GM19099 (cell line): ENCODE data around the gene TRPT1.

Experiments used
- POLR2A ChIP-seq: IDR thresholded peaks from 3 replicates; pipeline ENCODE4 v1.6.1; 2011; ENCODE audit warnings: low read depth; ENCODE audit not compliant: insufficient read length; ENCODE audit errors: extremely low read depth

TRPT1 gene

DNA sequence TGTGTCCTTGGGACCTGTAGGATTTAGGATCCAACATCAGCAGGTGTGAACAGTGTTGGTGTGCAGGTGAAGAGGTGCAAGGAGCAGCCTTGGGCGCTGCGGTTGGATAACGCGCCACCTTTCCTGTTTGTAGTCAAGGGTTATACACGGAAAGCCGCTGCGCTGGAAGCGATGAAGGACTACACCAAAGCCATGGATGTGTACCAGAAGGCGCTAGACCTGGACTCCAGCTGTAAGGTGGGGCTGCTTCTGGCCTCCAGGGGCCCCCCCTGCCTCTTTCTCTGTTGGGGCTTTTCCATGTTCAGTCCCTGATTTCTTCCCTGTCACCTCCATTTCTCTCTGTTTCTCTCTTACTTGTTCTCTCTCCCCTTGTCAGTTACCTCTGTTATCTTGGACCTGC, 23.0 kb downstream of the TRPT1 start:
- no peak for TF ChIP-seq POLR2A

GRCh38 chr11:64201543-64201942, 24.4 kb downstream of the TRPT1 start:
- TF ChIP-seq POLR2A, result no peak

DNA sequence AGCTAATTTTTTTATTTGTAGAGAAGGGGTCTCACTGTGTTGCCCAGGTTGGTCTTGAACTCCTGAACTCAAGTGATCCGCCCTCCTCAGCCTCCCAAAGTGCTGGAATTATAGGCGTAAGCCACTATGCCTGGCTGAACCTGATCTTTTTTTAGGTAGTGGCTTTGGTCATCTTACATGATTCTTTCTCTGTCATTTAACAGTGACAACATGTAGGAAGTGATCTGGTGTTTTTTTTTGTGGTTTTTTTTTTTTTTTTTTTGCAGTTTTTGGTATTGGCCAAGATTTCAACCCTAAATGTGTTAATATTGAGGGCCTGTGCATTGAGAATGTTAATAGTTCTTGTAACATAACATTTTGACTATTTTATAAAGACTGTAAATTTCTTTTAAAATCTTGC, 27.5 kb downstream of the TRPT1 start:
- no peak for TF ChIP-seq POLR2A

DNA sequence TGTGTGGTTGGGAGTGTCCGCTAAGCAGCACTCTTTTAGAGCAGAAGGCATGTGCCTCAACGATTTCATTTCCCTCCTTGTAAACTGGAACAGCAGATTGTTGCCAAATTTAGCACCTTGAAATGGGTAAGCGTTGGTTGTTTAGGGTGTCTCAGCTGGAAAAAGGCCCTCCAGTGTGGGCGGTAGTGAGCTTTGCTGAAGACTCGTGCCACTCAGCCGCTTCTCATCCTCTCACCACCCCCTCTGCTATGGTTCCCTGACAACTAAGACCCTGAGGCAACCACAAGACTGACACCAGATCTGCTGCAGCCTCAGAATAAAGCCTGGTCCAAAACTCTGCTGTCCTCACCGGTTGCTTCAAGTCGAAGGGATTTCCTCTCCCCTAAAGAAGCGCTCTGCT, 29.4 kb downstream of the TRPT1 start:
- no peak for TF ChIP-seq POLR2A

- no peak for TF ChIP-seq POLR2A
Observed at GRCh38 chr11:64192434-64192833, 33.6 kb downstream of the TRPT1 start.

GRCh38 chr11:64186492-64187165, 39.4 kb downstream of the TRPT1 start:
- no peak for TF ChIP-seq POLR2A

DNA sequence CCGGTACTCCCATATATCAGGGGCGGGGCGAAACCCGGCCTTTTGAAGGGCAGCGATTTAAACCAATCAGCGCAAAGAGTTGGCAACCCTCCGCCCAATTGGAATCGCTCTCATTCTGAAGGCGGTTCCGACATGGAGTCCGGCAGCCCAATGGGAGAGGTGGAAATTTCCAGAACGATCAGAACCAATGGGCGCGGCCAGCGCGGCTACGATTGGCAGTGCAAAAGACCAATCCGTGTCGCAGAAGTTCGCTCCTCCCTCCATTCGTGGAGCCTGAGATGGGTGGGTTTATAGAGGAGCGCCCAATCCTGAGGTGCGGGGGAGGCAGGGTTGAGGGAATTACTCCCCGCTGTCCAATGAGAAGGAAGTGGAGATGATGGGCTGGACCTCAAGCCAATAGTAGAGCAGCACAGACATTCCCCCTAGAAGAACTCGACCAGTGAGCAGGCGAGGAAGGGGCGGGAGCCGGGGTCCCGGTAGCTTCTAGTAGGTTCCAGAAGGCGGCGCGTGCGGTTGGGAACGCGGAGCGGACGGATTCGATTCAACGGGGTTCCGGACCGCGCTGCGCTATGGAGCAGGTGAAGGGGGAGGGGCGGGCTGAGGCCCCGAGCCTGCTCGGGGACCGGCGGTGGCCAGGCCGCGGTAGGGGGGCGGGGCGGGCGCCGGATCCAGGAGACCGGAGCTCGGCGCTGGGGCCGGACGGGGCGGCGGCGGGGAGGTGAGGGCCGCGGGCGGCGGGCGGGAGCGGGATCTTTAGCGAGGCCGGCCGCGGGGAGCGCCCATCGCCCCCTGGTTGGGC, 40.1 kb downstream of the TRPT1 start, which contains the start of gene STIP1:
STIP1 (plus strand) TSS at position 479 of the 799 bp plus-strand sequence; CDS start at position 570, 91 bp downstream.
- TF ChIP-seq POLR2A, result peak; percentile 53

DNA sequence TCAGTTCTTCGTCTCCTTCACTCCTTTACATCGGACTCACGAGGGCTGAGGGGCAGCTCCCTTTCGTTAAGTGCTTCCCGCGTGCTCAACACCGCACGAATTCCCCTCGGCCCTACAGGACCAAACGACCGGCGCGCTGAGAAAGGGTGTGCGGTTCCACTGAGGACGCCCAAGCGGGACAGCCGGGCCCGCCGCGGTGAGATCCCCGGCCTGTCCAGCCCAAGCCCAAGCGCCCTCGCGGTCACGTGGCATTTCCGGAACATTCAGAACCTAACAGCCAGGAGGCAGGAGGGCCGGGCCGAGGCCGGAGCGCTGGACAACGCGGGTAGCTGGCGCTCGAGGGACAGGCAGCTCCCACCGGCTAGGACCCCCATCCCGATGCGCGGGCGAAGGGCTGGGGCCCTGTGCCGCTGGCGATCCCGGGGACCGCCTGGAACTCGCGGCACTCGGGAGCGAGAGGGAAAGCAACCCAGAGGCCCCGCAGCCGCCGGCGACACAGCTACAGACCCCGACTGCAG, 40.8 kb downstream of the TRPT1 start:
- TF ChIP-seq POLR2A, result peak; percentile 99

DNA sequence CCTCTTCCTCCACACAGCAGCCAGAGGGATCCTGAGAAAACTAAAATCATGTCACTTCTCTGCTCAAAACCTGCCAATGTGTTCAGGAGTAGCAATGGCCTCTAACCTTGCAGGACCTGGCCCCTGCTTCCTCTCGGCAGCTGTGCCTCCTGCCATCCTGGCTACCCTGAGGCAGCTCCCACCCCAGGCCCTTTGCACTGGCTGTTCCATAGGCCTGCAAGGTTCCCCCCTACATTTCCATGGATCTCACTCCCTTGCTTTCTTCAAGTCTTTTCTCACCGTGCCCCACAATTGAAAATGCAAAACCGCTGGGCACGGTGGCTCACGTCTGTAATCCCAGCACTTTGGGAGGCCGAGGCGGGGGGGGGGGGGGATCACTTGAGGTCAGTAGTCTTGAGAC, 42.1 kb downstream of the TRPT1 start:
- TF ChIP-seq POLR2A, result no peak

DNA sequence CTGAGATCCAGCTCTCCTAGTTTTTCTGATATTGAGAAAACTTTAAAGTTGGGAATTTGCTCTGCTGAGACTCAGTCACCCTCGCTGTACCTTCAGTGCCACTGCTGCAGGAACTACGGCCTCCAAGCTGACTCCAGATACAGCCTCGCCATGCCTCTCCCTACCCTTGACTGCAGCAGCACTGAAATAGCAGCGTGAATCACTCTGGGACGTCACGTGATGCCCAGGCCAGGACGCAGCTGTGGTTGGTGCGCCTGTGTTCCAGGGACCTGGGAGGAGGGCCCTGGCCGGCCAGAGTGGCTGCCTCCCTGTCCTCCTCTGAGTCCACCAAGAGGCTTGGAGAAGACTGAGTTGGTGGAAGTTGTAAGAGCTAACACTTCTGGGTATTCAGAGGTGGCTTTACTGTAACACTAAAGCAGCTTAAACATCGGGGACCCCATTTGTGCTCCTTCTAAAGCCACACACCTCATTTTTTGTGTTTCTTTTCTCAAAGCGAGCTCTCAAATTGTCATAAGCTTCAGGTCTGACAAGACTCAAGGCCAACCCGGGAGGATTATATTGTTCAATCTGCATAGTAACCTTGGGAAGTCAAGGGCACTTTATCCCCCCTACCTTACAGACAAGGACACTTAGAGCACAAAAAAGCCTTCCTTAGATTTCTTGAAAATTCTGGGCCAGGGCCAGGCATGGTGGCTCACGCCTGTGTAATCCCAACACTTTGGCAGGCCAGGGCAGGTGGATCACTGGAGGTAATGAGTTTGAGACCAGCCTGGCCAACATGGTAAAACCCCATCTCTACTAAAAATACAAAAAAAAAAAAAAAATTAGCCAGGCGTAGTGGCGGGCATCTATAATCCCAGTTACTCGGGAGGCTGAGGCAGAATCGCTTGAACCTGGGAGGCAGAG, 44.2 kb downstream of the TRPT1 start:
- peak; percentile 48 for TF ChIP-seq POLR2A

GRCh38 chr11:64180891-64181290, 45.1 kb downstream of the TRPT1 start:
- no peak for TF ChIP-seq POLR2A

- no peak for TF ChIP-seq POLR2A
Observed at GRCh38 chr11:64178951-64179639, 46.9 kb downstream of the TRPT1 start.

DNA sequence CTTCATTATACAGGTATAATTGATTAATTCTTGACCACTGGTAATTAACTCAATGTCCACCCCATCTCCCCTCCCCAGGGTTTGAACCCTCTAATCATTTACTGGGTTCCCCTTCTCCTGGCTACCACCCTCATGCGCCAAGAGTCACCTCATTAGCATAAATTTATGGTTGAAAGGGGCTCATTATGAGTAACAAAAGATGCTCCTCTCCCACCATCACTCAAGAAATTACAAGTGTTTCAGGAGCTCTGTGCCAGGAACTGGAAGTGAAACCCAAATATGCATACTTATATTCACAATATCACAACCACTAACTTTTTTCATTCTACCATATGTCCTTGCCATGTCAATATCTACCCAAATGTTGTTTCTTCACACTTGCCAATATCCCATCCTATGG, 47.8 kb downstream of the TRPT1 start:
- no peak for TF ChIP-seq POLR2A

- no peak for TF ChIP-seq POLR2A
Observed at GRCh38 chr11:64176751-64177150, 49.2 kb downstream of the TRPT1 start.
